Peyer's patch (tissue), 4 donors: ENCODE results near the gene OR1K1.

Source experiments
- POLR2A ChIP-seq, 2 donors: fragments of 450-650 bp; IDR thresholded peaks; one replicate each; pipeline ENCODE4 v1.5.1; 2017; ENCODE audit warnings: antibody characterized with exemption in 2 of 2, mild to moderate bottlenecking in 2 of 2, moderate library complexity in 2 of 2
- TF ChIP-seq, protein P1 (sequence below), 6 experiments: fragments of 450-650 bp in 4 of 6; fragments of 200-600 bp in 2 of 6; sonication (generic) in 1 of 6; IDR thresholded peaks; one replicate each; pipeline ENCODE4 v1.5.1; 2017 to 2019; ENCODE audit warnings: antibody characterized with exemption in 6 of 6, mild to moderate bottlenecking in 3 of 6, moderate library complexity in 1 of 6

DNA sequence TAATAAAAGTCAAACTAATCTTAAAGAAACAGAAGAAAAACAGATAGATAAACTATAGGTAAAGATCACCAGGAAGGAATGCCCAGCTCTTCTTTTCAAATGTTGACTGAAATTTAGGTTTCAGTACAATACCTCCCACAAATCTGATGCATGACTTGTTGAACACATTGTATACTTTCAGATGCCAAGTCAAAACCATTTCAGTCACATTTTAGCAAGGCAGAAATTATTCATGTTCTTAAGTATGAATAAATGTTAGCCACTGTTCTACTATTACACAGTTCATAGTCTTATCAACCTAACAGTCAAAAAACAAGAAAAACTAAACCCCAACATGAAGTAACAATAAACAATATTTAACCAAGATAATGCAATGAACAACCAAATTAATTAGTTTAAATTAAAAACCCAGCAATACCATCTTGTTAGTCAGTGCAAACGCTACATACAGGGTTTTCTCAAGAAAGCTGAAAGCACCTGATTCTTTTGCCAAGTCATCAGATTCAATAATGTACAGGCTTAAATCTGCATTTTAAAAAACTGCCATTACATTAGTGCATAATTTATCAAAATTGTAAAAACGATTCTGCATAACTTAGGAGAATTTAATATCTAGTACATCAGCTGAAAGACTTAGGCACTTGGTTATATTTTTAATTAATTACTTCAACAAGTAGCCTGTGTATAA, 48.5 kb downstream of the OR1K1 start:
- TF ChIP-seq, protein P1, sequence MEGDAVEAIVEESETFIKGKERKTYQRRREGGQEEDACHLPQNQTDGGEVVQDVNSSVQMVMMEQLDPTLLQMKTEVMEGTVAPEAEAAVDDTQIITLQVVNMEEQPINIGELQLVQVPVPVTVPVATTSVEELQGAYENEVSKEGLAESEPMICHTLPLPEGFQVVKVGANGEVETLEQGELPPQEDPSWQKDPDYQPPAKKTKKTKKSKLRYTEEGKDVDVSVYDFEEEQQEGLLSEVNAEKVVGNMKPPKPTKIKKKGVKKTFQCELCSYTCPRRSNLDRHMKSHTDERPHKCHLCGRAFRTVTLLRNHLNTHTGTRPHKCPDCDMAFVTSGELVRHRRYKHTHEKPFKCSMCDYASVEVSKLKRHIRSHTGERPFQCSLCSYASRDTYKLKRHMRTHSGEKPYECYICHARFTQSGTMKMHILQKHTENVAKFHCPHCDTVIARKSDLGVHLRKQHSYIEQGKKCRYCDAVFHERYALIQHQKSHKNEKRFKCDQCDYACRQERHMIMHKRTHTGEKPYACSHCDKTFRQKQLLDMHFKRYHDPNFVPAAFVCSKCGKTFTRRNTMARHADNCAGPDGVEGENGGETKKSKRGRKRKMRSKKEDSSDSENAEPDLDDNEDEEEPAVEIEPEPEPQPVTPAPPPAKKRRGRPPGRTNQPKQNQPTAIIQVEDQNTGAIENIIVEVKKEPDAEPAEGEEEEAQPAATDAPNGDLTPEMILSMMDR (IDR thresholded peaks at IDR 0.05), result no peak
- no peak for TF ChIP-seq POLR2A (IDR thresholded peaks at IDR 0.05)
